Neural cell (in vitro differentiated cells): Measurements from ENCODE around the gene DCANP1. TPM values are rescaled to one million over a fixed set of nuclear protein-coding genes. Genes with fewer than 3 reads are reported as not detected.

Experiments used
- H2AFZ ChIP-seq: fragments of 200-600, 300-800 bp; sonication (generic), shearing (Covaris generic); 2 replicates; pipeline ENCODE4 v1.6.0; 2014; ENCODE audit warnings: low read depth, mild to moderate bottlenecking, antibody characterized with exemption, low read length, moderate library complexity
- H3F3A ChIP-seq: fragments of 200-600 bp; shearing (Covaris generic); 2 replicates; pipeline ENCODE4 v1.6.1; 2016; ENCODE audit warnings: mild to moderate bottlenecking, moderate library complexity, mixed read lengths, antibody characterized with exemption, low read length; ENCODE audit not compliant: insufficient read depth, poor library complexity, severe bottlenecking
- H3K27ac ChIP-seq: fragments of 200-600, 300-800 bp; sonication (generic), shearing (Covaris generic); 2 replicates; pipeline ENCODE4 v1.5.1; 2014; ENCODE audit warnings: mild to moderate bottlenecking, low read length, moderate library complexity
- H3K27me3 ChIP-seq: fragments of 300-800, 200-600 bp; sonication (generic), shearing (Covaris generic); 2 replicates; pipeline ENCODE4 v1.6.0; 2014; ENCODE audit warnings: mild to moderate bottlenecking, low read depth, low read length, moderate library complexity; ENCODE audit not compliant: insufficient read depth
- H3K36me3 ChIP-seq: fragments of 300-800, 200-600 bp; sonication (generic), shearing (Covaris generic); 2 replicates; pipeline ENCODE4 v1.5.1; 2014; ENCODE audit warnings: mild to moderate bottlenecking, antibody characterized with exemption, low read length, moderate library complexity; ENCODE audit not compliant: insufficient read depth
- H3K4me2 ChIP-seq: fragments of 300-800, 200-600 bp; sonication (generic), shearing (Covaris generic); 2 replicates; pipeline ENCODE4 v1.6.0; 2014; ENCODE audit warnings: mild to moderate bottlenecking, low read length
- H3K4me3 ChIP-seq: fragments of 300-800, 200-600 bp; sonication (generic), shearing (Covaris generic); 2 replicates; pipeline ENCODE4 v1.5.1; 2014; ENCODE audit warnings: mild to moderate bottlenecking, low read length, moderate library complexity
- H3K79me2 ChIP-seq: fragments of 200-600 bp; shearing (Covaris generic); replicated peaks from 2 replicates; pipeline ENCODE4 v1.6.0; 2014; ENCODE audit warnings: mild to moderate bottlenecking, low read length, moderate library complexity; ENCODE audit not compliant: insufficient read depth
- H3K9ac ChIP-seq: fragments of 300-800, 200-600 bp; sonication (generic), shearing (Covaris generic); 2 replicates; pipeline ENCODE4 v1.6.1; 2016; ENCODE audit warnings: mild to moderate bottlenecking, low read length, mixed read lengths
- H3K9me2 ChIP-seq: fragments of 200-600 bp; shearing (Covaris generic); 2 replicates; pipeline ENCODE4 v1.6.1; 2016; ENCODE audit warnings: mild to moderate bottlenecking, low read length, mixed read lengths; ENCODE audit not compliant: insufficient read depth
- H3K9me3 ChIP-seq: fragments of 200-600, 300-800 bp; sonication (generic), shearing (Covaris generic); 2 replicates; pipeline ENCODE4 v1.6.1; 2016; ENCODE audit warnings: mild to moderate bottlenecking, mixed run types, low read length, moderate library complexity, mixed read lengths
- H4K20me1 ChIP-seq: fragments of 200-600 bp; shearing (Covaris generic); 2 replicates; pipeline ENCODE4 v1.6.1; 2016; ENCODE audit warnings: mild to moderate bottlenecking, mixed run types; ENCODE audit not compliant: insufficient read depth
- EP300 ChIP-seq: fragments of 450-650 bp; conservative IDR thresholded peaks from 2 replicates; pipeline ENCODE4 v1.6.1; 2014; ENCODE audit warnings: antibody characterized with exemption, mild to moderate bottlenecking, moderate library complexity; ENCODE audit not compliant: poor library complexity, severe bottlenecking
- EZH2 ChIP-seq: fragments of 200-600, 300-800 bp; shearing (Covaris generic), sonication (generic); IDR thresholded peaks from 2 replicates; pipeline ENCODE4 v1.6.1; 2014; ENCODE audit warnings: antibody characterized with exemption, low read length, borderline replicate concordance, mild to moderate bottlenecking; ENCODE audit not compliant: insufficient read depth, poor library complexity, severe bottlenecking
- MXI1 ChIP-seq: fragments of 450-650 bp; conservative IDR thresholded peaks from 2 replicates; pipeline ENCODE4 v1.6.1; 2014; ENCODE audit warnings: antibody characterized with exemption, mild to moderate bottlenecking; ENCODE audit not compliant: poor library complexity, severe bottlenecking
- POLR2AphosphoS5 ChIP-seq: IDR thresholded peaks from 2 replicates; pipeline ENCODE4 v1.6.1; 2012
- RAD21 ChIP-seq: fragments of 450-650 bp; conservative IDR thresholded peaks from 2 replicates; pipeline ENCODE4 v1.6.1; 2014; ENCODE audit warnings: antibody characterized with exemption, mild to moderate bottlenecking, moderate library complexity
- SMC3 ChIP-seq: fragments of 450-650 bp; conservative IDR thresholded peaks from 2 replicates; pipeline ENCODE4 v1.6.1; 2014; ENCODE audit warnings: antibody characterized with exemption, mild to moderate bottlenecking, moderate library complexity; ENCODE audit not compliant: poor library complexity
- TAF1 ChIP-seq: IDR thresholded peaks from 2 replicates; pipeline ENCODE4 v1.6.1; 2012; ENCODE audit warnings: low read depth
- polyA plus RNA-seq: library from polyadenylated mRNA; depleted of rRNA; stranded (reverse); fragments of >200 nt; gene quantifications from 2 replicates; pipeline ENCODE4 v1.2.3, GENCODE V29; 2014
- TF ChIP-seq, protein P1 (sequence below): IDR thresholded peaks from 2 replicates; pipeline ENCODE4 v1.6.1; 2012; ENCODE audit warnings: borderline replicate concordance
- TF ChIP-seq, protein P2 (sequence below): fragments of 450-650 bp; IDR thresholded peaks from 2 replicates; pipeline ENCODE4 v1.5.1; 2014; ENCODE audit warnings: antibody characterized with exemption, mild to moderate bottlenecking, moderate library complexity; ENCODE audit not compliant: poor library complexity, severe bottlenecking

Gene DCANP1
- polyA plus RNA-seq, 1 donor from 2014 or later = not detected

DNA sequence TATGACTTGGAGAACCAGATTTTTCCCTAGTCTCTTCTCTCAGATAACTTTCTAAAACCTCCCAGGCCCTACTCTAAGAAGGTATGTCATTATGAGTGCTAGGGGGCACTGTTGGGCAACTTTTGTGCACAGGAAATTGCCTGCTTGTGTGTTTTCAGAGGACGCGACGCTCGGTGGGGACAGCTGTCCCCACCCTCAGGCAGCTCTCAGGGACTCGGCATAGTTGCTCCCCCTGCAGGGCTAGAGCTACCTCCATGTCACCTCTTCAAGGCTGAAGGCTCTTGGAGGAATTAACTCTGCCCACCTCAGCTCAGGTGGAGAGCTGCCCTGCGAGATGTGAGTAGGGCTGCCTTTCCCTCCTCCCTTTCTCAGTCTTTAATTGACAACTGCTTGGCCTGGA, 15.2 kb upstream of the DCANP1 start:
- peaks cover 42% of the 10 kb centered on the region for H3K27me3 ChIP-seq
- no peaks in the 10 kb centered on the region for H3F3A ChIP-seq
- no peak overlapping the region for H3K4me3 ChIP-seq
- H3K4me2 ChIP-seq = no peak overlapping the region
- H4K20me1 ChIP-seq = no peaks in the 10 kb centered on the region
- H3K79me2 ChIP-seq = no peaks in the 10 kb centered on the region
- H2AFZ ChIP-seq = no peak overlapping the region
- no peak overlapping the region for H3K27ac ChIP-seq
- no peaks in the 10 kb centered on the region for H3K9me3 ChIP-seq
- no peak overlapping the region for H3K9ac ChIP-seq
- TF ChIP-seq MXI1 (no peak), RAD21 (peak; percentile 29), EP300 (no peak), TAF1 (no peak), EZH2 (no peak), SMC3 (peak; percentile 17)
- TF ChIP-seq, protein P1, sequence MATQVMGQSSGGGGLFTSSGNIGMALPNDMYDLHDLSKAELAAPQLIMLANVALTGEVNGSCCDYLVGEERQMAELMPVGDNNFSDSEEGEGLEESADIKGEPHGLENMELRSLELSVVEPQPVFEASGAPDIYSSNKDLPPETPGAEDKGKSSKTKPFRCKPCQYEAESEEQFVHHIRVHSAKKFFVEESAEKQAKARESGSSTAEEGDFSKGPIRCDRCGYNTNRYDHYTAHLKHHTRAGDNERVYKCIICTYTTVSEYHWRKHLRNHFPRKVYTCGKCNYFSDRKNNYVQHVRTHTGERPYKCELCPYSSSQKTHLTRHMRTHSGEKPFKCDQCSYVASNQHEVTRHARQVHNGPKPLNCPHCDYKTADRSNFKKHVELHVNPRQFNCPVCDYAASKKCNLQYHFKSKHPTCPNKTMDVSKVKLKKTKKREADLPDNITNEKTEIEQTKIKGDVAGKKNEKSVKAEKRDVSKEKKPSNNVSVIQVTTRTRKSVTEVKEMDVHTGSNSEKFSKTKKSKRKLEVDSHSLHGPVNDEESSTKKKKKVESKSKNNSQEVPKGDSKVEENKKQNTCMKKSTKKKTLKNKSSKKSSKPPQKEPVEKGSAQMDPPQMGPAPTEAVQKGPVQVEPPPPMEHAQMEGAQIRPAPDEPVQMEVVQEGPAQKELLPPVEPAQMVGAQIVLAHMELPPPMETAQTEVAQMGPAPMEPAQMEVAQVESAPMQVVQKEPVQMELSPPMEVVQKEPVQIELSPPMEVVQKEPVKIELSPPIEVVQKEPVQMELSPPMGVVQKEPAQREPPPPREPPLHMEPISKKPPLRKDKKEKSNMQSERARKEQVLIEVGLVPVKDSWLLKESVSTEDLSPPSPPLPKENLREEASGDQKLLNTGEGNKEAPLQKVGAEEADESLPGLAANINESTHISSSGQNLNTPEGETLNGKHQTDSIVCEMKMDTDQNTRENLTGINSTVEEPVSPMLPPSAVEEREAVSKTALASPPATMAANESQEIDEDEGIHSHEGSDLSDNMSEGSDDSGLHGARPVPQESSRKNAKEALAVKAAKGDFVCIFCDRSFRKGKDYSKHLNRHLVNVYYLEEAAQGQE = no peak
- TF ChIP-seq, protein P2, sequence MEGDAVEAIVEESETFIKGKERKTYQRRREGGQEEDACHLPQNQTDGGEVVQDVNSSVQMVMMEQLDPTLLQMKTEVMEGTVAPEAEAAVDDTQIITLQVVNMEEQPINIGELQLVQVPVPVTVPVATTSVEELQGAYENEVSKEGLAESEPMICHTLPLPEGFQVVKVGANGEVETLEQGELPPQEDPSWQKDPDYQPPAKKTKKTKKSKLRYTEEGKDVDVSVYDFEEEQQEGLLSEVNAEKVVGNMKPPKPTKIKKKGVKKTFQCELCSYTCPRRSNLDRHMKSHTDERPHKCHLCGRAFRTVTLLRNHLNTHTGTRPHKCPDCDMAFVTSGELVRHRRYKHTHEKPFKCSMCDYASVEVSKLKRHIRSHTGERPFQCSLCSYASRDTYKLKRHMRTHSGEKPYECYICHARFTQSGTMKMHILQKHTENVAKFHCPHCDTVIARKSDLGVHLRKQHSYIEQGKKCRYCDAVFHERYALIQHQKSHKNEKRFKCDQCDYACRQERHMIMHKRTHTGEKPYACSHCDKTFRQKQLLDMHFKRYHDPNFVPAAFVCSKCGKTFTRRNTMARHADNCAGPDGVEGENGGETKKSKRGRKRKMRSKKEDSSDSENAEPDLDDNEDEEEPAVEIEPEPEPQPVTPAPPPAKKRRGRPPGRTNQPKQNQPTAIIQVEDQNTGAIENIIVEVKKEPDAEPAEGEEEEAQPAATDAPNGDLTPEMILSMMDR = peak; percentile 39
- H3K9me2 ChIP-seq = no peaks in the 10 kb centered on the region
- H3K36me3 ChIP-seq = no peaks in the 10 kb centered on the region

DNA sequence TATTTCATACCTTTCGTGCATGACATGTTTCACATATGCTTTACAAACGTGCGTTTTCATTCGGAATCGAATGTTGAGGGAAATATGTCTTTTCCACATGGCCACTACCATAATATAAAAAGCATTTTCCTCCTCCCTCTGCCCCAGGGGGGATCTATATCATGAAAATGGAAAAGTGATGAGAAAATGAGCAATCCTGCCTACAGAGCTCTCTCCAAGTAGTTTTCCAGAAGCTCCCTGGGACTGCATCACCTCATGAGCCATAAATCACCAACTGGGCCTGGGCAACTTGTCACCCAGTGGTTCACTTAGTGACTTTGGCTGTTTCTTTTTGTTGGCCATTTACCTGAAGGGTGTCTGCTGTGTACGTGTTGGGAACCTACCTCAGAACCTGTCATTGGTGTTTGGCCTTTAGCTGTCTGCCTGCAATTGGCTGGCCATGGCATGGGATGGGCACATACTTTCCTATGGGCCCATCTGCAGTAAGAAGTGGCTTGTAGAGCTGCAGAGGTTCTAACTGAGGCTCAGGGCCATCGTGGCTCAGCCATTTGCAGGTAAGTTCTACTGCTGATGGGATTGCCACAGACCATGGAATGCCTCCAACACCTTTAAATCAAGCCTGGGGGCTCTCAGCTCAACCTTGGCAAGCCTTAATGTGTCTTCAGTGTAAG, 14.5 kb upstream of the DCANP1 start:
- Histone ChIP-seq H4K20me1 (no peaks in the 10 kb centered on the region), H3K9ac (no peak overlapping the region), H3F3A (no peaks in the 10 kb centered on the region), H3K4me2 (no peak overlapping the region), H3K9me3 (no peaks in the 10 kb centered on the region), H3K9me2 (no peaks in the 10 kb centered on the region), H3K4me3 (no peak overlapping the region), H3K36me3 (no peaks in the 10 kb centered on the region), H3K27ac (no peak overlapping the region), H2AFZ (no peak overlapping the region), H3K79me2 (no peaks in the 10 kb centered on the region), H3K27me3 (peaks cover 38% of the 10 kb centered on the region)
- TF ChIP-seq RAD21 (no peak), EZH2 (no peak), TAF1 (no peak), SMC3 (no peak), POLR2AphosphoS5 (no peak), MXI1 (no peak), EP300 (no peak)
- TF ChIP-seq, protein P2 = no peak
- TF ChIP-seq, protein P1 = no peak
